Osteoblast (primary cell): ENCODE results near the gene DDX42. TPM values are rescaled to one million over a fixed set of nuclear protein-coding genes. Genes with fewer than 3 reads are reported as not detected.
A peak's percentile ranks its signal among the peaks of the same experiment; 100 is the strongest.

Source experiments
- DNase-seq: peaks from one replicate; pipeline ENCODE4 v3.0.0; 2011; ENCODE audit warnings: low spot score, mixed read lengths; ENCODE audit not compliant: insufficient read length; ENCODE audit errors: missing footprints
- H2AFZ ChIP-seq: 2 replicates; pipeline ENCODE4 v1.6.0; 2011; ENCODE audit warnings: mild to moderate bottlenecking, low read length
- H3K27ac ChIP-seq: 2 replicates; pipeline ENCODE4 v1.5.1; 2011; ENCODE audit warnings: mild to moderate bottlenecking, low read depth, low read length, moderate library complexity
- H3K27me3 ChIP-seq: 2 replicates; pipeline ENCODE4 v1.6.0; 2012; ENCODE audit warnings: mild to moderate bottlenecking, control low read depth, inconsistent platforms, low read length, moderate library complexity; ENCODE audit not compliant: insufficient read depth
- H3K36me3 ChIP-seq: 2 replicates; pipeline ENCODE4 v1.5.1; 2011; ENCODE audit warnings: mild to moderate bottlenecking, low read length, control low read depth, moderate library complexity; ENCODE audit not compliant: insufficient read depth
- H3K4me1 ChIP-seq: 2 replicates; pipeline ENCODE4 v1.5.1; 2011; ENCODE audit warnings: mild to moderate bottlenecking, low read length, control low read depth, moderate library complexity; ENCODE audit not compliant: insufficient read depth
- H3K4me2 ChIP-seq: 2 replicates; pipeline ENCODE4 v1.6.0; 2011; ENCODE audit warnings: mild to moderate bottlenecking, low read length; ENCODE audit not compliant: insufficient read depth
- H3K4me3 ChIP-seq: fragments of 200-600 bp; sonication (generic); 3 replicates; pipeline ENCODE4 v1.5.1; 2012; ENCODE audit warnings: mild to moderate bottlenecking, low read length, inconsistent platforms; ENCODE audit not compliant: insufficient read depth
- H3K79me2 ChIP-seq: 2 replicates; pipeline ENCODE4 v1.6.0; 2012; ENCODE audit warnings: mild to moderate bottlenecking, low read length, control low read depth, inconsistent platforms; ENCODE audit not compliant: insufficient read depth
- H3K9me3 ChIP-seq: 2 replicates; pipeline ENCODE4 v1.5.1; 2011; ENCODE audit warnings: low read depth, low read length, control low read depth
- H4K20me1 ChIP-seq: 2 replicates; pipeline ENCODE4 v1.6.0; 2012; ENCODE audit warnings: mild to moderate bottlenecking, low read length, control low read depth; ENCODE audit not compliant: insufficient read depth
- total RNA-seq: library from RNA; depleted of rRNA; stranded (reverse); fragments of >200 nt; gene quantifications from 2 replicates; pipeline ENCODE4 v1.2.3, GENCODE V29; 2012
- TF ChIP-seq, protein P1 (sequence below): IDR thresholded peaks from 2 replicates; pipeline ENCODE4 v1.5.1; 2011; ENCODE audit warnings: mild to moderate bottlenecking, low read depth, low read length, moderate library complexity; ENCODE audit errors: extremely low read depth

The DDX42 gene
- total RNA-seq, 1 donor, result 77.4 TPM

DNA sequence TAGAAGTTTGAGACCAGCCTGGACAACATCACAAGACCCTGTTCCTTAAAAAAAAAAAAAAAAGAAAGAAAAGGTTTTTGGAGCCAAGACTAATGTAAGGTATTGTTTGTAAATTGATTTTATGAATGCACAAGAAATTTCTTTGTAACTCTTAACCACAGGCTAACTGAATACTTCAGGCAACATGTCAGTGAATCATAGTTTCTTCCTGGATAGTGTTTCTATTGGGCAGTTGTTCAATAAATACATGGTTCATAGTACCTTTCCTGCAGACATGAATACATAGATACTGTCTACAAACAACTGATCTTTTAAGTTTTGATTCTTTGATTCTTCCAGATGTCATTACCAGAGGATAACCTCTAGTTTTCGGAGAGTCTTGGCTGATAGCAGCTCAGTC is 11.6 kb downstream of the DDX42 start:
- Histone ChIP-seq H3K4me2 (no peak overlapping the region), H3K79me2 (peaks cover 97% of the 10 kb centered on the region), H3K27me3 (no peaks in the 10 kb centered on the region), H3K4me3 (no peak overlapping the region), H3K27ac (peak overlapping the region; percentile 25), H3K9me3 (no peaks in the 10 kb centered on the region), H3K4me1 (peaks cover 14% of the 10 kb centered on the region), H4K20me1 (peaks cover 59% of the 10 kb centered on the region), H3K36me3 (peaks cover 36% of the 10 kb centered on the region), H2AFZ (no peak overlapping the region)
- TF ChIP-seq, protein P1, sequence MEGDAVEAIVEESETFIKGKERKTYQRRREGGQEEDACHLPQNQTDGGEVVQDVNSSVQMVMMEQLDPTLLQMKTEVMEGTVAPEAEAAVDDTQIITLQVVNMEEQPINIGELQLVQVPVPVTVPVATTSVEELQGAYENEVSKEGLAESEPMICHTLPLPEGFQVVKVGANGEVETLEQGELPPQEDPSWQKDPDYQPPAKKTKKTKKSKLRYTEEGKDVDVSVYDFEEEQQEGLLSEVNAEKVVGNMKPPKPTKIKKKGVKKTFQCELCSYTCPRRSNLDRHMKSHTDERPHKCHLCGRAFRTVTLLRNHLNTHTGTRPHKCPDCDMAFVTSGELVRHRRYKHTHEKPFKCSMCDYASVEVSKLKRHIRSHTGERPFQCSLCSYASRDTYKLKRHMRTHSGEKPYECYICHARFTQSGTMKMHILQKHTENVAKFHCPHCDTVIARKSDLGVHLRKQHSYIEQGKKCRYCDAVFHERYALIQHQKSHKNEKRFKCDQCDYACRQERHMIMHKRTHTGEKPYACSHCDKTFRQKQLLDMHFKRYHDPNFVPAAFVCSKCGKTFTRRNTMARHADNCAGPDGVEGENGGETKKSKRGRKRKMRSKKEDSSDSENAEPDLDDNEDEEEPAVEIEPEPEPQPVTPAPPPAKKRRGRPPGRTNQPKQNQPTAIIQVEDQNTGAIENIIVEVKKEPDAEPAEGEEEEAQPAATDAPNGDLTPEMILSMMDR, result no peak
- peak; percentile 74 for DNase-seq

DNA sequence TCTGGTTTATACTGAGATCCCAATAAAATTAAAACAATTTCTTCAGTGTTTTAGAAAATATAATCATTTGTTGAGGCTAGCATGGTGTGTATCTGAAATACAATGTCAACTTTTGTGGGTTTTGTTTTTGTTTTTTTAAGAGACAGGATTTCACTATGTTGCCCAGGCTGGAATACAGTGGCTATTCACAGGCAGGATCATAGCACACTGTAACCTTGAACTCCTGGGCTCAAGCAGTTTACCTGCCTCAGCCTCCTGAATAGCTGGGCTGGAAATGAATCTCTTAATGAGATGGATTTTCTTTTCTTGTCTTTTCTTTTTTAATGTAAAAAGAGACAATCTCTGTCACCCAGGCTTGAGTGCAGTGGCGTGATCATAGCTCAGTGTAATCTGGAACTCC is 12.1 kb downstream of the DDX42 start:
- Histone ChIP-seq H3K4me3 (no peak overlapping the region), H3K4me2 (no peak overlapping the region), H3K9me3 (no peaks in the 10 kb centered on the region), H2AFZ (no peak overlapping the region), H3K79me2 (peaks cover 95% of the 10 kb centered on the region), H3K27ac (no peak overlapping the region), H4K20me1 (peaks cover 54% of the 10 kb centered on the region), H3K4me1 (peaks cover 9% of the 10 kb centered on the region), H3K27me3 (no peaks in the 10 kb centered on the region), H3K36me3 (peaks cover 40% of the 10 kb centered on the region)
- no peak for DNase-seq
- TF ChIP-seq, protein P1, result no peak

DNA sequence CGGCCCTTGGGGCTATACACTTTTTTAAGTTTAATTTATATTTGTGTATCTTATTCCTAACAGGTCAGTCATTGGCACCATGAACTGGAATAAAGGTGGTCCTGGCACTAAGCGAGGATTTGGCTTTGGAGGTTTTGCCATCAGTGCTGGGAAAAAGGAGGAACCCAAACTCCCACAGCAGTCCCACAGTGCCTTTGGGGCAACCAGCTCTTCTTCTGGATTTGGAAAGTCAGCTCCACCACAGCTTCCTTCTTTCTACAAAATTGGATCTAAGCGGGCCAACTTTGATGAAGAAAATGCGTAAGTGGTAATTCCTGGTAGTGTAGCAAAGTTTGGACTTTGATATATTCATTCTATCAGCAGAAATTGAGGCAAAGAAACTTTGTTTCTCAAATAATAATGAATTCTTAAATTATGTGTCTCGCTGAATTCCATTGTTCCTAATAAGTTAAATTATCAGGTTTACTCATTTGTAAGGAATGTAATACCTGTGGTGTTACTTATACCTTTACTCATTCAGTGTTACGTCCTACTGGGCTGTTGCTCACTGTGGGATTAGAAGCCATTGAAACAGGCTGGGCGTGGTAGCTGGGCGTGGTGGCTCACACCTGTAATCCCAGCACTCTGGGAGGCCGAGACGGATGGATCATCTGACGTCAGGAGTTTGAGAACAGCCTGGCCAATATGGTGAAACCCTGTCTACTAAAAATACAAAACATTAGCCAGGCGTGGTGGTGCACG is 13.2 kb downstream of the DDX42 start:
- Histone ChIP-seq H3K79me2 (peaks cover 95% of the 10 kb centered on the region), H3K9me3 (no peaks in the 10 kb centered on the region), H2AFZ (no peak overlapping the region), H3K4me2 (no peak overlapping the region), H3K4me3 (no peak overlapping the region), H4K20me1 (peaks cover 48% of the 10 kb centered on the region), H3K27ac (no peak overlapping the region), H3K4me1 (peaks cover 9% of the 10 kb centered on the region), H3K27me3 (no peaks in the 10 kb centered on the region), H3K36me3 (peaks cover 40% of the 10 kb centered on the region)
- TF ChIP-seq, protein P1, result no peak
- no peak for DNase-seq

DNA sequence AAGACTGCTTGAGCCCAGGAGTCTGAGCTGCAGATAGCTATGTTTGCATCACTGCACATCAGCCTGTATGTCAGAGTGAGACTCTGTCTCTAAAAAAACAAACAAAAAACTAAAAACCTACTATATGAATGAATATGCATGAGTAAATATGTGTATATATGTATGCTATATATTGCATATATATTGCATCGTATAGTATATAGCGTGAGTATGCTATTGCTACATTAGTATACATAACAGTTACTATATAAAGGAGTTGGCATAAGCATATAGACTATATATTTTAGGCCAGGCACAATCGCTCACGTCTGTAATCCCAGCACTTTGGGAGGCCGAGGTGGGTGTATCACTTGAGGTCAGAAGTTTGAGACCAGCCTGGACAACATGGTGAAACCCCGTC is 16.1 kb downstream of the DDX42 start:
- no peak overlapping the region for H3K27ac ChIP-seq
- H3K9me3 ChIP-seq, result no peaks in the 10 kb centered on the region
- peaks cover 9% of the 10 kb centered on the region for H3K4me1 ChIP-seq
- no peak for DNase-seq
- TF ChIP-seq, protein P1, result no peak
- H2AFZ ChIP-seq, result no peak overlapping the region
- H3K27me3 ChIP-seq, result no peaks in the 10 kb centered on the region
- no peak overlapping the region for H3K4me2 ChIP-seq
- peaks cover 67% of the 10 kb centered on the region for H3K36me3 ChIP-seq
- peaks cover 27% of the 10 kb centered on the region for H4K20me1 ChIP-seq
- no peak overlapping the region for H3K4me3 ChIP-seq
- H3K79me2 ChIP-seq, result peaks cover 86% of the 10 kb centered on the region
